Ovary (tissue), 9 donors: Measurements from ENCODE around the gene ACMSD. TPM values are rescaled to one million over a fixed set of nuclear protein-coding genes. Genes with fewer than 3 reads are reported as not detected.

Experiments used
- DNase-seq, 5 donors: peaks; one replicate each; pipeline ENCODE4 v3.0.0-alpha.2; 2019 to 2020
- H3K27ac ChIP-seq, 2 donors: fragments of 200-600 bp; one replicate each; pipeline versions ENCODE4 v1.5.1 to v1.8.0; 2019 to 2022
- H3K27me3 ChIP-seq: fragments of 200-600 bp; one replicate; pipeline ENCODE4 v1.8.0; 2022
- H3K36me3 ChIP-seq: fragments of 200-600 bp; sonication (generic); one replicate; pipeline ENCODE4 v1.5.1; 2019
- H3K4me1 ChIP-seq: one replicate; pipeline ENCODE4 v1.8.1; 2013; ENCODE audit warnings: mild to moderate bottlenecking, moderate library complexity; ENCODE audit not compliant: insufficient read depth
- H3K4me3 ChIP-seq: fragments of 200-600 bp; sonication (generic); one replicate; pipeline ENCODE4 v1.5.1; 2017
- H3K9me3 ChIP-seq, 2 donors: fragments of 200-600 bp in 1 of 2; sonication (generic) in 1 of 2; one replicate each; pipeline versions ENCODE4 v1.5.1 to v1.8.1; 2013 to 2019; ENCODE audit warnings: mild to moderate bottlenecking in 1 of 2, moderate library complexity in 1 of 2
- CTCF ChIP-seq, 3 donors: fragments of 450-650 bp in 2 of 3; fragments of 200-600 bp in 1 of 3; IDR thresholded peaks; one replicate each; pipeline versions ENCODE4 v1.5.1 to v1.8.0; 2016 to 2022; ENCODE audit warnings: antibody characterized with exemption in 3 of 3, mild to moderate bottlenecking in 1 of 3
- EP300 ChIP-seq: sonication (generic); formaldehyde crosslinking; IDR thresholded peaks from one replicate; pipeline ENCODE4 v1.6.1; 2017; ENCODE audit warnings: antibody characterized with exemption
- POLR2A ChIP-seq: fragments of 450-650 bp; IDR thresholded peaks from one replicate; pipeline ENCODE4 v1.6.1; 2017; ENCODE audit warnings: antibody characterized with exemption, mild to moderate bottlenecking, moderate library complexity
- WGBS, 3 donors: extraction: QIAGEN DNeasy Blood & Tissue Kit in 1 of 3; methylation state at CpG; one replicate each; pipeline versions ENCODE4 v1.1.5 to v1.1.7; 2013 to 2017; 5-methylcytosine and 5-hydroxymethylcytosine counted together
- intact Hi-C, 4 donors: fragments of 100-400 bp; cut with DNase I; formaldehyde crosslinking; loops; one replicate each; pipeline versions ENCODE4 v1.11.0 to v1.15.1; 2022 to 2023
- microRNA-seq, 3 donors: library from miRNA; unstranded; fragments of <30 nt; microRNA quantifications; one replicate each; pipeline versions ENCODE4 to v1.2.0, GENCODE V29; 2019 to 2020
- polyA plus RNA-seq, 2 donors: library from polyadenylated mRNA; stranded (reverse); fragments of 200-250 nt in 1 of 2; fragments of 350-450 nt in 1 of 2; fragmentation: Illumina TruSeq in 1 of 2; extraction: RNeasy Lipid Tissue Mini Kit (QIAGEN cat#74804) in 1 of 2; gene quantifications; one replicate each; pipeline ENCODE4 v1.2.3, GENCODE V29; 2013 to 2014
- small RNA-seq: library from RNA; depleted of rRNA; stranded (forward); fragments of <200 nt; gene quantifications from one replicate; pipeline ENCODE3, GENCODE V24; 2016
- total RNA-seq, 7 donors: library from RNA; depleted of rRNA in 2 of 7; stranded (reverse); fragments of >200 nt in 2 of 7; fragmentation: NEBNext Ultra II Directional in 3 of 7; extraction: Animal tissue kit (Norgen Biotek cat#: 25700) in 3 of 7; gene quantifications; one replicate each; pipeline versions ENCODE4 v1.1.0 to v1.2.4, GENCODE V29; 2016 to 2023
- donor health status: DM: no; HTN: no; CAD: no; lungs with moderate emphysema.
- donor health status: DM: no; HTN: no; CAD: no.
- donor health status: Bipolar disorder and iron deficiency.
- donor health status: DM: yes; HTN: yes; CAD: no.
- donor health status: DM: no; HTN: no; CAD: no.
- donor health status: DM: yes; HTN: yes; CAD: no.

ACMSD gene
- total and polyA plus RNA-seq, 9 donors = not detected

GRCh38 chr2:134949981-134950708, 111.7 kb downstream of the ACMSD start:
- no peaks in the 10 kb centered on the region for H3K36me3 ChIP-seq
- no peaks in the 10 kb centered on the region for H3K4me1 ChIP-seq
- intact Hi-C loops = no loop called here
- no peak overlapping the region for H3K4me3 ChIP-seq
- no peak for DNase-seq
- no peaks in the 10 kb centered on the region for H3K9me3 ChIP-seq
- TF ChIP-seq CTCF (IDR thresholded peaks at IDR 0.05) (no peak), POLR2A (no peak), EP300 (no peak)
- 90 to 93% (median 91%) methylated on average over 7 of the region's 7 CpGs for WGBS, 3 donors
- no peak overlapping the region for H3K27ac ChIP-seq
- no peaks in the 10 kb centered on the region for H3K27me3 ChIP-seq

- intact Hi-C loops = no loop called here
- H3K9me3 ChIP-seq = no peaks in the 10 kb centered on the region
- DNase-seq = no peak
- H3K4me3 ChIP-seq = no peak overlapping the region
- 90 to 92% (median 91%) methylated on average over 2 of the region's 2 CpGs for WGBS, 3 donors
- TF ChIP-seq POLR2A (no peak), CTCF (IDR thresholded peaks at IDR 0.05) (no peak), EP300 (no peak)
- no peaks in the 10 kb centered on the region for H3K27me3 ChIP-seq
- H3K36me3 ChIP-seq = no peaks in the 10 kb centered on the region
- no peak overlapping the region for H3K27ac ChIP-seq
- H3K4me1 ChIP-seq = no peaks in the 10 kb centered on the region
Measured at GRCh38 chr2:134950886-134951285, 112.5 kb downstream of the ACMSD start.

Small RNAs within 50 kb of the gene (microRNA-seq; reads per million reads assigned to microRNA genes)
- 0 reads per million in 3 donors for gene MIR5590

Small RNAs within 50 kb of the gene (small RNA-seq; reads per million reads assigned to genes)
- gene AC110620.1 (not detected), gene MIR5590 (not detected)

Other genes starting within 250 kb of the ACMSD start
- 1 to 10 TPM in 4 of 7 donors, under 1 TPM in 3; 0.24 to 2.3 (median 1.5) TPM for gene TMEM163, start 119.6 kb upstream of the ACMSD start, total RNA-seq
- gene TMEM163, start 119.6 kb upstream of the ACMSD start, polyA plus RNA-seq = 1 to 10 TPM; 1.0 to 3.6 TPM
- gene CCNT2, start 80.2 kb downstream of the ACMSD start, total RNA-seq = 10 to 100 TPM; 25.5 to 46.5 (median 38.4) TPM
- 10 to 100 TPM; 14.0 to 20.6 TPM for gene CCNT2, start 80.2 kb downstream of the ACMSD start, polyA plus RNA-seq
- gene MAP3K19, start 208.8 kb downstream of the ACMSD start, total RNA-seq = 10 to 100 TPM in 1 of 7 donors, 1 to 10 TPM in 2, under 1 TPM in 2, not detected in 2; 0.36 to 23.2 (median 1.3) TPM
- under 1 TPM in 1 of 2 donors, not detected in 1; 0.02 TPM for gene MAP3K19, start 208.8 kb downstream of the ACMSD start, polyA plus RNA-seq
- 10 to 100 TPM; 36.6 to 47.2 (median 44.3) TPM for gene RAB3GAP1, start 213.7 kb downstream of the ACMSD start, total RNA-seq
- 10 to 100 TPM; 29.3 to 51.3 TPM for gene RAB3GAP1, start 213.7 kb downstream of the ACMSD start, polyA plus RNA-seq